K562 (cell line): ENCODE results near the gene INHBE.

Experiments
- CTCF ChIP-seq, 3 experiments: IDR thresholded peaks in 2 of 3; conservative IDR thresholded peaks in 1 of 3; 2 replicates each; pipeline ENCODE4 v1.5.1; 2011 to 2012; ENCODE audit warnings: low read length in 3 of 3, mild to moderate bottlenecking in 3 of 3, control low read depth in 2 of 3, improper control_type of control experiment in 1 of 3, inconsistent platforms in 1 of 3, low read depth in 1 of 3, mixed read lengths in 1 of 3, moderate library complexity in 1 of 3; ENCODE audit not compliant: insufficient read depth in 2 of 3
- E2F5 ChIP-seq: sonication (generic); formaldehyde crosslinking; IDR thresholded peaks from 2 replicates; pipeline ENCODE4 v1.8.0; 2022; ENCODE audit warnings: mild to moderate bottlenecking, missing genetic modification reagents
- MCM3 ChIP-seq: fragments of 450-650 bp; IDR thresholded peaks from 2 replicates; pipeline ENCODE4 v1.6.1; 2016
- POLR2AphosphoS5 ChIP-seq: IDR thresholded peaks from 2 replicates; pipeline ENCODE4 v1.6.1; 2011; ENCODE audit warnings: mild to moderate bottlenecking, low read depth, low read length, moderate library complexity; ENCODE audit not compliant: control insufficient read depth, insufficient read depth
- TGIF2 ChIP-seq: sonication (generic); formaldehyde crosslinking; IDR thresholded peaks from 2 replicates; pipeline ENCODE4 v1.8.1; 2022; ENCODE audit warnings: mild to moderate bottlenecking, missing genetic modification reagents, moderate library complexity
- ZNF184 ChIP-seq: sonication (generic); formaldehyde crosslinking; IDR thresholded peaks from 2 replicates; pipeline ENCODE4 v1.5.0; 2020; ENCODE audit warnings: missing genetic modification reagents
- ZNF668 ChIP-seq: fragments of 250-450 bp; sonication (Bioruptor Pico); IDR thresholded peaks from 2 replicates; pipeline ENCODE4 v1.8.0; 2022; ENCODE audit warnings: mild to moderate bottlenecking, inconsistent platforms

- TF ChIP-seq POLR2AphosphoS5 (no peak), E2F5 (CRISPR knock-in tag) (no peak), TGIF2 (no peak), MCM3 (no peak), ZNF184 (CRISPR knock-in tag) (no peak), ZNF668 (CRISPR knock-in tag) (no peak), CTCF (IDR thresholded peaks at IDR 0.05 in 2 of 3, conservative IDR thresholded peaks at IDR 0.05 in 1 of 3; ENCODE audit: insufficient read depth in 2 of 3, low read depth in 1 of 3, low read length in 3 of 3) (no peak)
Observed at GRCh38 chr12:57472391-57472790, 17.3 kb downstream of the INHBE start.
